IMR-90 (cell line): ENCODE data around the gene FBXW5.

ENCODE experiments used
- BHLHE40 ChIP-seq: fragments of 150-350 bp; IDR thresholded peaks from 2 replicates; pipeline ENCODE4 v1.6.1; 2016; ENCODE audit warnings: mild to moderate bottlenecking, low read depth, low read length
- CTCF ChIP-seq: conservative IDR thresholded peaks from 2 replicates; pipeline ENCODE4 v1.5.1; 2012; ENCODE audit warnings: mild to moderate bottlenecking, low read depth, low read length, improper control_type of control experiment
- MAFK ChIP-seq: IDR thresholded peaks from 2 replicates; pipeline ENCODE4 v1.6.1; 2012; ENCODE audit warnings: low read depth, low read length, improper control_type of control experiment
- MAZ ChIP-seq: IDR thresholded peaks from 2 replicates; pipeline ENCODE4 v1.6.1; 2012; ENCODE audit warnings: low read depth, mild to moderate bottlenecking, low read length, improper control_type of control experiment, moderate library complexity, borderline replicate concordance
- POLR2A ChIP-seq: IDR thresholded peaks from 2 replicates; pipeline ENCODE4 v1.6.1; 2012; ENCODE audit warnings: mild to moderate bottlenecking, low read depth, low read length
- RAD21 ChIP-seq: IDR thresholded peaks from 2 replicates; pipeline ENCODE4 v1.6.1; 2012; ENCODE audit warnings: low read length, improper control_type of control experiment
- RFX5 ChIP-seq: IDR thresholded peaks from 2 replicates; pipeline ENCODE4 v1.8.0; 2012; ENCODE audit warnings: low read depth, mild to moderate bottlenecking, low read length, moderate library complexity
- SMC3 ChIP-seq: fragments of 150-350 bp; IDR thresholded peaks from 2 replicates; pipeline ENCODE4 v1.6.1; 2016; ENCODE audit warnings: low read depth, mild to moderate bottlenecking, antibody characterized with exemption, low read length, moderate library complexity

- TF ChIP-seq POLR2A (no peak), CTCF (no peak), SMC3 (no peak), MAZ (no peak), MAFK (no peak), RAD21 (no peak), RFX5 (no peak), BHLHE40 (no peak)
These were observed 15.9 kb downstream of the FBXW5 start for GRCh38 chr9:136928591-136928990.
